HCT116 (cell line): ENCODE results near the gene TREM2. TPM values are rescaled to one million over a fixed set of nuclear protein-coding genes. Genes with fewer than 3 reads are reported as not detected.

Experiments
- ATAC-seq: fragments of 200-7000 bp; cut with Tn5 transposase; 2 replicates; pipeline ENCODE4 v1.9.1; 2020; ENCODE audit warnings: mild to moderate bottlenecking, moderate library complexity
- BruUV-seq: library from RNA; stranded (reverse); fragments of 400-500 nt; replicated peaks from 2 replicates; lab custom pipeline; 2021; lab: Mats Ljungman, UMichigan
- CTCF ChIA-PET: fragments of 300-600 bp; sonication (Branson Sonifier 250); formaldehyde crosslinking; loops from one replicate; lab custom pipeline; 2021; ENCODE audit warnings: antibody characterized with exemption; lab: Charles Lee
- POLR2A ChIA-PET: fragments of 300-600, 350-600 bp; sonication (Branson Sonifier 250); formaldehyde crosslinking; loops from one replicate; lab custom pipeline; 2021; ENCODE audit warnings: antibody characterized with exemption; lab: Charles Lee
- RAD21 ChIA-PET, 2 experiments: fragments of 300-600 bp; sonication (Branson Sonifier 250); formaldehyde crosslinking; loops; one replicate each; lab custom pipeline; 2023; ENCODE audit warnings: low total read pairs in 2 of 2; ENCODE audit not compliant: uncharacterized antibody in 2 of 2, unreplicated experiment in 2 of 2, low non-redundant PET in 1 of 2; lab: Charles Lee
- DNase-seq: peaks from one replicate; pipeline ENCODE4 v3.0.0-alpha.2; 2010; ENCODE audit warnings: low read depth, low spot score
- H2AFZ ChIP-seq: fragments of 200-600 bp; shearing (Covaris generic), sonication (generic); 2 replicates; pipeline ENCODE4 v1.6.1; 2017; ENCODE audit warnings: low read depth, mixed run types, mixed read lengths, antibody characterized with exemption, low read length; ENCODE audit not compliant: poor library complexity, severe bottlenecking
- H3K27ac ChIP-seq: 2 replicates; pipeline ENCODE4 v1.5.1; 2012; ENCODE audit warnings: low read depth, low read length
- H3K27me3 ChIP-seq: fragments of 200-600 bp; sonication (generic); 2 replicates; pipeline ENCODE4 v1.6.1; 2016; ENCODE audit warnings: mixed run types, low read length, mixed read lengths; ENCODE audit not compliant: insufficient read depth
- H3K36me3 ChIP-seq, 2 experiments: fragments of 200-500 bp in 1 of 2; fragments of 200-600 bp in 1 of 2; sonication (Bioruptor generic) in 1 of 2; sonication (generic) in 1 of 2; 2 replicates each; pipeline versions ENCODE4 v1.5.1 to v1.6.1; 2014 to 2016; ENCODE audit warnings: low read length in 2 of 2, inconsistent platforms in 1 of 2, mixed read lengths in 1 of 2, mixed run types in 1 of 2; ENCODE audit not compliant: insufficient read depth in 2 of 2, control insufficient read depth in 1 of 2
- H3K4me1 ChIP-seq, 2 experiments: fragments of 200-600 bp in 1 of 2; sonication (generic) in 1 of 2; 2 replicates each; pipeline versions ENCODE4 v1.5.1 to v1.6.1; 2012 to 2017; ENCODE audit warnings: low read length in 2 of 2, inconsistent platforms in 1 of 2, mild to moderate bottlenecking in 1 of 2, mixed read lengths in 1 of 2, mixed run types in 1 of 2, moderate library complexity in 1 of 2; ENCODE audit not compliant: insufficient read depth in 2 of 2, control insufficient read depth in 1 of 2
- H3K4me2 ChIP-seq: fragments of 200-600 bp; sonication (generic); 2 replicates; pipeline ENCODE4 v1.6.1; 2017; ENCODE audit warnings: mixed run types, low read length, mixed read lengths
- H3K4me3 ChIP-seq, 2 experiments: fragments of 200-600 bp in 1 of 2; sonication (generic) in 1 of 2; replicated peaks in 1 of 2; 2 replicates each; pipeline ENCODE4 v1.5.1; 2011 to 2016; ENCODE audit warnings: low read length in 2 of 2, control low read depth in 1 of 2, low read depth in 1 of 2, mild to moderate bottlenecking in 1 of 2, mixed read lengths in 1 of 2, mixed run types in 1 of 2
- H3K79me2 ChIP-seq: fragments of 200-600 bp; sonication (generic); 2 replicates; pipeline ENCODE4 v1.6.1; 2017; ENCODE audit warnings: mild to moderate bottlenecking, mixed run types, low read length, moderate library complexity, mixed read lengths; ENCODE audit not compliant: insufficient read depth
- H3K9ac ChIP-seq: fragments of 200-600 bp; sonication (generic); 2 replicates; pipeline ENCODE4 v1.6.1; 2016; ENCODE audit warnings: low read length, mixed read lengths
- H3K9me2 ChIP-seq: fragments of 200-600 bp; sonication (generic), shearing (Covaris generic); 2 replicates; pipeline ENCODE4 v1.6.1; 2017; ENCODE audit warnings: mixed run types, mild to moderate bottlenecking, moderate library complexity; ENCODE audit not compliant: insufficient read depth
- H3K9me3 ChIP-seq, 2 experiments: fragments of 200-500 bp in 1 of 2; fragments of 200-600 bp in 1 of 2; sonication (Bioruptor generic) in 1 of 2; sonication (generic) in 1 of 2; 2 replicates each; pipeline ENCODE4 v1.6.1; 2014 to 2017; ENCODE audit warnings: low read length in 2 of 2, mixed read lengths in 2 of 2, inconsistent platforms in 1 of 2, low read depth in 1 of 2, mild to moderate bottlenecking in 1 of 2, mixed run types in 1 of 2, moderate library complexity in 1 of 2; ENCODE audit not compliant: control insufficient read depth in 1 of 2, insufficient read depth in 1 of 2
- H4K20me1 ChIP-seq: fragments of 200-600 bp; sonication (generic), shearing (Covaris generic); 2 replicates; pipeline ENCODE4 v1.6.1; 2017; ENCODE audit warnings: mixed run types, mild to moderate bottlenecking, moderate library complexity; ENCODE audit not compliant: insufficient read depth
- CEBPB ChIP-seq: IDR thresholded peaks from 2 replicates; pipeline ENCODE4 v1.6.1; 2012; ENCODE audit warnings: low read depth
- ELF1 ChIP-seq: IDR thresholded peaks from 2 replicates; pipeline ENCODE4 v1.6.1; 2012; ENCODE audit warnings: low read depth, borderline replicate concordance
- POLR2A ChIP-seq: IDR thresholded peaks from 2 replicates; pipeline ENCODE4 v1.7.0; 2011; ENCODE audit warnings: borderline replicate concordance; ENCODE audit not compliant: insufficient read depth, insufficient read length; ENCODE audit errors: extremely low read depth
- SRF ChIP-seq: IDR thresholded peaks from 2 replicates; pipeline ENCODE4 v1.6.1; 2012; ENCODE audit warnings: low read depth
- YY1 ChIP-seq: IDR thresholded peaks from 2 replicates; pipeline ENCODE4 v1.6.1; 2011; ENCODE audit warnings: low read length, low read depth, moderate library complexity, mild to moderate bottlenecking; ENCODE audit not compliant: insufficient replicate concordance; ENCODE audit errors: extremely low read depth
- ZFX ChIP-seq: fragments of 450-650 bp; IDR thresholded peaks from 2 replicates; pipeline ENCODE4 v1.6.1; 2017
- ZNF274 ChIP-seq: fragments of 200-500 bp; sonication (Bioruptor generic); IDR thresholded peaks from 2 replicates; pipeline ENCODE4 v1.6.1; 2014; ENCODE audit warnings: mild to moderate bottlenecking, low read depth, low read length, inconsistent platforms
- intact Hi-C: fragments of 100-400 bp; cut with micrococcal nuclease; formaldehyde crosslinking; loops from 2 replicates; pipeline ENCODE4 v1.10.0; 2022
- total RNA-seq: library from RNA; stranded (reverse); gene quantifications from one replicate; pipeline ENCODE4 v1.2.1, GENCODE V29; 2021; ENCODE audit not compliant: unreplicated experiment
- TF ChIP-seq, protein P1 (sequence below): IDR thresholded peaks from 2 replicates; pipeline ENCODE4 v1.6.1; 2012
- TF ChIP-seq, protein P2 (sequence below): IDR thresholded peaks from 2 replicates; pipeline ENCODE4 v1.6.1; 2012; ENCODE audit warnings: low read depth
- TF ChIP-seq, protein P3 (sequence below): IDR thresholded peaks from 2 replicates; pipeline ENCODE4 v1.6.1; 2012

The TREM2 gene
- total RNA-seq, 1 experiment from 2014 or later, result not detected

GRCh38 chr6:41122918-41123317 lies 40.0 kb downstream of the TREM2 start:
- no peak for DNase-seq
- BruUV-seq, result no TSS peak

More at GRCh38 chr6:41122918-41123317, 40.0 kb downstream of the TREM2 start:
- POLR2A ChIA-PET, result no interaction called here
- Histone ChIP-seq H3K79me2 (no peaks in the 10 kb centered on the region), H2AFZ (no peak overlapping the region), H3K9me2 (no peaks in the 10 kb centered on the region)
- TF ChIP-seq CEBPB (no peak), ELF1 (no peak), POLR2A (no peak), ZNF274 (no peak), ZFX (no peak), SRF (no peak), YY1 (no peak)
- TF ChIP-seq, protein P1, sequence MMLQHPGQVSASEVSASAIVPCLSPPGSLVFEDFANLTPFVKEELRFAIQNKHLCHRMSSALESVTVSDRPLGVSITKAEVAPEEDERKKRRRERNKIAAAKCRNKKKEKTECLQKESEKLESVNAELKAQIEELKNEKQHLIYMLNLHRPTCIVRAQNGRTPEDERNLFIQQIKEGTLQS, result no peak
- TF ChIP-seq, protein P2, sequence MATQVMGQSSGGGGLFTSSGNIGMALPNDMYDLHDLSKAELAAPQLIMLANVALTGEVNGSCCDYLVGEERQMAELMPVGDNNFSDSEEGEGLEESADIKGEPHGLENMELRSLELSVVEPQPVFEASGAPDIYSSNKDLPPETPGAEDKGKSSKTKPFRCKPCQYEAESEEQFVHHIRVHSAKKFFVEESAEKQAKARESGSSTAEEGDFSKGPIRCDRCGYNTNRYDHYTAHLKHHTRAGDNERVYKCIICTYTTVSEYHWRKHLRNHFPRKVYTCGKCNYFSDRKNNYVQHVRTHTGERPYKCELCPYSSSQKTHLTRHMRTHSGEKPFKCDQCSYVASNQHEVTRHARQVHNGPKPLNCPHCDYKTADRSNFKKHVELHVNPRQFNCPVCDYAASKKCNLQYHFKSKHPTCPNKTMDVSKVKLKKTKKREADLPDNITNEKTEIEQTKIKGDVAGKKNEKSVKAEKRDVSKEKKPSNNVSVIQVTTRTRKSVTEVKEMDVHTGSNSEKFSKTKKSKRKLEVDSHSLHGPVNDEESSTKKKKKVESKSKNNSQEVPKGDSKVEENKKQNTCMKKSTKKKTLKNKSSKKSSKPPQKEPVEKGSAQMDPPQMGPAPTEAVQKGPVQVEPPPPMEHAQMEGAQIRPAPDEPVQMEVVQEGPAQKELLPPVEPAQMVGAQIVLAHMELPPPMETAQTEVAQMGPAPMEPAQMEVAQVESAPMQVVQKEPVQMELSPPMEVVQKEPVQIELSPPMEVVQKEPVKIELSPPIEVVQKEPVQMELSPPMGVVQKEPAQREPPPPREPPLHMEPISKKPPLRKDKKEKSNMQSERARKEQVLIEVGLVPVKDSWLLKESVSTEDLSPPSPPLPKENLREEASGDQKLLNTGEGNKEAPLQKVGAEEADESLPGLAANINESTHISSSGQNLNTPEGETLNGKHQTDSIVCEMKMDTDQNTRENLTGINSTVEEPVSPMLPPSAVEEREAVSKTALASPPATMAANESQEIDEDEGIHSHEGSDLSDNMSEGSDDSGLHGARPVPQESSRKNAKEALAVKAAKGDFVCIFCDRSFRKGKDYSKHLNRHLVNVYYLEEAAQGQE, result no peak
- TF ChIP-seq, protein P3, sequence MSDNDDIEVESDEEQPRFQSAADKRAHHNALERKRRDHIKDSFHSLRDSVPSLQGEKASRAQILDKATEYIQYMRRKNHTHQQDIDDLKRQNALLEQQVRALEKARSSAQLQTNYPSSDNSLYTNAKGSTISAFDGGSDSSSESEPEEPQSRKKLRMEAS, result no peak
- TF ChIP-seq, all 23 proteins: peak for 0
- ATAC-seq, result no peak
- Histone ChIP-seq H3K4me2 (no peak overlapping the region), H3K36me3 (no peaks in the 10 kb centered on the region), H3K9me3 (no peaks in the 10 kb centered on the region), H3K27ac (no peak overlapping the region), H3K27me3 (no peaks in the 10 kb centered on the region), H3K4me3 (no peak overlapping the region), H4K20me1 (no peaks in the 10 kb centered on the region), H3K4me1 (no peaks in the 10 kb centered on the region), H3K9ac (no peak overlapping the region)
- RAD21 ChIA-PET, result no interaction called here
- CTCF ChIA-PET, result interaction anchor here (0.9 kb wide), 1 partner anchor 21 kb away, joined by 3 read pairs; no protein-coding TSS in a partner anchor
- intact Hi-C loops, result no loop called here
